Ascending aorta (tissue), 2 donors: Measurements from ENCODE around the gene SAMMSON. TPM values are rescaled to one million over a fixed set of nuclear protein-coding genes. Genes with fewer than 3 reads are reported as not detected.

Source experiments
- DNase-seq, 2 donors: peaks; one replicate each; pipeline ENCODE4 v3.0.0-alpha.2; 2019; ENCODE audit warnings: low spot score in 2 of 2
- H3K27ac ChIP-seq, 2 donors: fragments of 200-600 bp; sonication (generic); one replicate each; pipeline ENCODE4 v1.5.1; 2016 to 2017; ENCODE audit warnings: mild to moderate bottlenecking in 1 of 2
- H3K27me3 ChIP-seq: fragments of 200-600 bp; sonication (generic); one replicate; pipeline ENCODE4 v1.5.1; 2017
- H3K36me3 ChIP-seq, 2 donors: fragments of 200-600 bp; sonication (generic); one replicate each; pipeline ENCODE4 v1.5.1; 2016
- H3K4me1 ChIP-seq, 2 donors: fragments of 200-600 bp; sonication (generic); one replicate each; pipeline ENCODE4 v1.5.1; 2016 to 2017; ENCODE audit warnings: mild to moderate bottlenecking in 1 of 2
- H3K4me3 ChIP-seq, 2 donors: fragments of 200-600 bp; sonication (generic); one replicate each; pipeline ENCODE4 v1.5.1; 2016 to 2017; ENCODE audit warnings: mild to moderate bottlenecking in 1 of 2
- H3K9me3 ChIP-seq, 2 donors: fragments of 200-600 bp; sonication (generic); one replicate each; pipeline ENCODE4 v1.5.1; 2016
- intact Hi-C: fragments of 100-400 bp; cut with DNase I; formaldehyde crosslinking; loops from one replicate; pipeline ENCODE4 v1.15.1; 2023
- total RNA-seq: library from RNA; depleted of rRNA; stranded (reverse); fragments of >200 nt; gene quantifications from one replicate; pipeline ENCODE4 v1.1.0, GENCODE V29; 2016
- TF ChIP-seq, protein P1 (sequence below), 3 experiments: fragments of 200-600 bp in 2 of 3; fragments of 450-650 bp in 1 of 3; sonication (generic) in 2 of 3; IDR thresholded peaks; one replicate each; pipeline ENCODE4 v1.5.1; 2016 to 2019; ENCODE audit warnings: antibody characterized with exemption in 3 of 3, mild to moderate bottlenecking in 1 of 3, moderate library complexity in 1 of 3

SAMMSON gene
- total RNA-seq, 1 donor from 2014 or later = 2.2 TPM

DNA sequence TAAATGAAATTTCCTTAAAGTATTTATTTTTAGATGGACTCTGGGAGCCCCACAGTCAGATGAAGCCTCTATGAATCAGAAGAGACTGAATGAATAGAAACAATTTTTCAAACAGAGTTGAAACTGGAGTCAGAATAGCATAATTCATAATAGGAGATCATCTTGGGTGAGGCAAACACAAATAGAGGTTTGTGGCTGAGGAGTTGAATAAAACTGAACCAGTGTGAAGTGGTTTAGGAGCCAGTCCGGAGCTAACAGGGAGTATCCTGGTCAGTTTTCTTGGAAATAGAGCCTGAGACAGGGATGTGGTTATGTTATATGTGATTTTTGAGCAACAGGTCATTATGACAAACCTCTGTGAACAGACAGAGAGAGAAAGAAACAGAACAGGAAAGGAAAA, 39.2 kb downstream of the SAMMSON start:
- no peaks in the 10 kb centered on the region for H3K36me3 ChIP-seq
- H3K9me3 ChIP-seq = no peaks in the 10 kb centered on the region
- no peaks in the 10 kb centered on the region for H3K4me1 ChIP-seq
- no peak overlapping the region for H3K27ac ChIP-seq
- H3K27me3 ChIP-seq = no peaks in the 10 kb centered on the region
- no peak for DNase-seq
- TF ChIP-seq, protein P1, sequence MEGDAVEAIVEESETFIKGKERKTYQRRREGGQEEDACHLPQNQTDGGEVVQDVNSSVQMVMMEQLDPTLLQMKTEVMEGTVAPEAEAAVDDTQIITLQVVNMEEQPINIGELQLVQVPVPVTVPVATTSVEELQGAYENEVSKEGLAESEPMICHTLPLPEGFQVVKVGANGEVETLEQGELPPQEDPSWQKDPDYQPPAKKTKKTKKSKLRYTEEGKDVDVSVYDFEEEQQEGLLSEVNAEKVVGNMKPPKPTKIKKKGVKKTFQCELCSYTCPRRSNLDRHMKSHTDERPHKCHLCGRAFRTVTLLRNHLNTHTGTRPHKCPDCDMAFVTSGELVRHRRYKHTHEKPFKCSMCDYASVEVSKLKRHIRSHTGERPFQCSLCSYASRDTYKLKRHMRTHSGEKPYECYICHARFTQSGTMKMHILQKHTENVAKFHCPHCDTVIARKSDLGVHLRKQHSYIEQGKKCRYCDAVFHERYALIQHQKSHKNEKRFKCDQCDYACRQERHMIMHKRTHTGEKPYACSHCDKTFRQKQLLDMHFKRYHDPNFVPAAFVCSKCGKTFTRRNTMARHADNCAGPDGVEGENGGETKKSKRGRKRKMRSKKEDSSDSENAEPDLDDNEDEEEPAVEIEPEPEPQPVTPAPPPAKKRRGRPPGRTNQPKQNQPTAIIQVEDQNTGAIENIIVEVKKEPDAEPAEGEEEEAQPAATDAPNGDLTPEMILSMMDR (IDR thresholded peaks at IDR 0.05) = no peak
- intact Hi-C loops = no loop called here
- H3K4me3 ChIP-seq = no peak overlapping the region

DNA sequence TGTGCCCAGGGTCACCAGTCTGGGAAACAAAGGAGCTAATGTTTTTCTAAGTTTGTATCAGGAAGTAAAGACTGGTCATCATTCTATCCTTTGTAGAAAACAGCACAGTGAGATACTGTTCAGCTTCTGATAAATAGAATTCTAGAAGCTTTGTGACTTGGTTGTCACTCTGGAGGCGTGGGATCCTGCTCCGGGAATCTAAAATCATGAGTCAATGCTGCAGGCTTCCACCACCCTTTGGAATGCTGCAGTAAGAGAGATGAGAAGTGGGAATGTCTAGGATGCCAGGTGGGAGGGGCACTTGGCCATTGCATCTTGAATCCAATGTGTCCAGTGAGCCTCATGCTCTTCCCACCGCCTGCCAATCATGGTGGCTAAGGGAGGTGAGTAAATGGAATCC, 40.9 kb downstream of the SAMMSON start:
- Histone ChIP-seq H3K36me3 (no peaks in the 10 kb centered on the region), H3K4me1 (no peaks in the 10 kb centered on the region), H3K27ac (no peak overlapping the region), H3K9me3 (no peaks in the 10 kb centered on the region), H3K27me3 (no peaks in the 10 kb centered on the region), H3K4me3 (no peak overlapping the region)
- intact Hi-C loops = no loop called here
- TF ChIP-seq, protein P1 (IDR thresholded peaks at IDR 0.05) = no peak
- DNase-seq = no peak

DNA sequence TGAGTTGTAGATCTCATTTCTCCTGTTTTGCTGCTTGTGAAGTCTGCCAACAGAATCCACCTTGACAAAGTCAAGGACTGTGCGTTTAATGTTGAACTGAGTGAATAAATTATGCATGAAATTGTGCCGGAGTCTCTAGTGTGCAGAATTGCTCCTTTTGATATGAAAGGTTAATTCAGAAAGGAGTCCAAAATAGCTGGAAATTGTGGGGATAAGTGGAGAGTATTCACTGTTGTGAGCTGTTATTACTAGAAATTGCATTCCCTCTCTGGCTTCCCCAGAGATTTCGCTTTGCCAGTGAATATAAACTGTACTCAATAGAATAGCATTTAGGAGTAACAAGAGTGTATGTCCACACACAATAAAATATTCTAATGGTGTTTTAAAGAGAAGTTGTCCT, 43.1 kb downstream of the SAMMSON start:
- H3K36me3 ChIP-seq = no peaks in the 10 kb centered on the region
- H3K27me3 ChIP-seq = no peaks in the 10 kb centered on the region
- DNase-seq = no peak
- no peaks in the 10 kb centered on the region for H3K9me3 ChIP-seq
- H3K4me3 ChIP-seq = no peak overlapping the region
- TF ChIP-seq, protein P1 (IDR thresholded peaks at IDR 0.05) = no peak
- peak overlapping the region in 1 of 2 donors; percentile 33 for H3K27ac ChIP-seq
- intact Hi-C loops = no loop called here
- no peaks in the 10 kb centered on the region for H3K4me1 ChIP-seq

DNA sequence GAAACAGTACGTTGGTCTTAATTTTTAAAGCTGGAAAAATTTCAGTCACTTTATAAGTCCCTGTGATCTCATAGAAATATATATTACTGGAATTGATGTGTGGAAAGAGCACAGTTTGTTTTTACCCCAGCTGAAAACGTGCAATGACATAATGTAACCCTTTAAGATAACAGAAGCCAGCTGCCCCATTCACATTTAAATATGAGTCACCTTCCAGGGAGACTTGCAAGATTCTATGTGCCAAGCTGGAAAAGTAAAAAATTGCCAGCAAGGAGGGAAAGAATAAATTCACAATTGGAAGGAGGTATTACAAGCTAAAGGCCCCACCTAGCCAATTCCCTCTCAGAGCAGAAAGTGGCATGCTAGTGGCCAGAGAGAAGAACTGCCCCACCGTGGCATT, 50.2 kb downstream of the SAMMSON start:
- H3K27me3 ChIP-seq = no peaks in the 10 kb centered on the region
- peak overlapping the region in 1 of 2 donors; percentile 50 for H3K27ac ChIP-seq
- no peak overlapping the region for H3K4me3 ChIP-seq
- H3K9me3 ChIP-seq = no peaks in the 10 kb centered on the region
- peaks cover 0 to 26% of the 10 kb centered on the region in 2 donors for H3K4me1 ChIP-seq
- TF ChIP-seq, protein P1 (IDR thresholded peaks at IDR 0.05) = no peak
- DNase-seq = peak in 1 of 2 donors; percentile 65
- no peaks in the 10 kb centered on the region for H3K36me3 ChIP-seq
- intact Hi-C loops = no loop called here

DNA sequence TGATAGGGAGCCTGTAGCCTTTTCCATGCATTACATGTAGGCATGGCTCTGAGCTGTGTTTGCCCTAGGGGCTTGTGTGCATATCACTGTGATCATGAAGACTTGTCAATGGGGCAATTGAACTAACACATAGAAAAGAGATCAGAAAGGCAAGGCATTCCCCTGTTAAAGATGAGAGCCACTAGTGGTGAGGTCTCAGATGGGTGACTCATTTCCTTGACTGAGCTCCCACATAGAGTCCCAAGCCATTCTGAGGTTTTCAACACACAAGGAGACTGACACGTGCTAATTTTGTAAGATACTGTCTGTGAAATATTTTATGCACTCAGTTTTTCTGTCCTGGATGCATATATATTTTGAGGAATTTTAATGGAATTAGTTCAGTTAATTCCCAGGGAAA, 53.8 kb downstream of the SAMMSON start:
- Histone ChIP-seq H3K27me3 (no peaks in the 10 kb centered on the region), H3K4me1 (peaks cover 0 to 26% of the 10 kb centered on the region in 2 donors), H3K27ac (no peak overlapping the region), H3K9me3 (no peaks in the 10 kb centered on the region), H3K4me3 (no peak overlapping the region), H3K36me3 (no peaks in the 10 kb centered on the region)
- TF ChIP-seq, protein P1 (IDR thresholded peaks at IDR 0.05) = no peak
- no peak for DNase-seq
- intact Hi-C loops = no loop called here

DNA sequence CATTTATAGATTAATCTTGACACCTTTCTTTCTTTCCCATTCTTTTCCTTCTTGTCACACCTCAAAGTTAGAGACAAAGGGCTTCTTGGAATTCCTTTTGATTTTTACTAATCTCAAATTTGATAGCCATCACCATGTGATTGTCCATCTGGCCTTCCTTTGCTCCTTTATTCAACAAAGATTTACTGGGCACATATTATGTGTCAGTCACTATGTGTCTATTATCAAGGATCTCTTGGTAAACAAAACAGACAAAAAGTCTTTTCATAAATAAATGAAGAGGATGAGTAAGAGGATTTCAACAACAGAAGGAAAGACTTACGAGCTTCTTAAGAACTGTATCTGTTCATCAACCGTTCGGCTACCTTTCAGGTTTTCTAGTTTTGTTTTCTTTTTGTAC, 56.5 kb downstream of the SAMMSON start:
- Histone ChIP-seq H3K4me1 (peaks cover 0 to 13% of the 10 kb centered on the region in 2 donors), H3K27ac (no peak overlapping the region), H3K4me3 (no peak overlapping the region), H3K36me3 (no peaks in the 10 kb centered on the region), H3K27me3 (no peaks in the 10 kb centered on the region), H3K9me3 (no peaks in the 10 kb centered on the region)
- no peak for DNase-seq
- intact Hi-C loops = no loop called here
- TF ChIP-seq, protein P1 (IDR thresholded peaks at IDR 0.05) = no peak
